Astrocyte (in vitro differentiated cells and primary cell): Measurements from ENCODE around the gene F10. TPM values are rescaled to one million over a fixed set of nuclear protein-coding genes. Genes with fewer than 3 reads are reported as not detected.
A peak's percentile ranks its signal among the peaks of the same experiment; 100 is the strongest.

ENCODE experiments used
- DNase-seq: peaks from one replicate; pipeline ENCODE4 v3.0.0-alpha.2; 2010; ENCODE audit warnings: low read depth
- FAIRE-seq: peaks from 2 replicates; lab custom pipeline; 2011; peaks lifted over from hg19 to GRCh38; lab: Jason Lieb, UNC
- H2AFZ ChIP-seq: 2 replicates; pipeline ENCODE4 v1.6.0; 2012; ENCODE audit warnings: low read depth, low read length, inconsistent platforms
- H3K27ac ChIP-seq: 2 replicates; pipeline ENCODE4 v1.5.1; 2011; ENCODE audit warnings: low read depth, low read length, inconsistent platforms
- H3K27me3 ChIP-seq: 2 replicates; pipeline ENCODE4 v1.6.0; 2011; ENCODE audit warnings: low read length, inconsistent platforms; ENCODE audit not compliant: insufficient read depth
- H3K36me3 ChIP-seq: 2 replicates; pipeline ENCODE4 v1.5.1; 2011; ENCODE audit warnings: low read length, inconsistent platforms; ENCODE audit not compliant: insufficient read depth
- H3K4me1 ChIP-seq: 2 replicates; pipeline ENCODE4 v1.5.1; 2011; ENCODE audit warnings: low read length, inconsistent platforms; ENCODE audit not compliant: insufficient read depth
- H3K4me2 ChIP-seq: 2 replicates; pipeline ENCODE4 v1.6.0; 2012; ENCODE audit warnings: low read length, inconsistent platforms
- H3K4me3 ChIP-seq: 2 replicates; pipeline ENCODE4 v1.5.1; 2011; ENCODE audit warnings: low read depth, mild to moderate bottlenecking, low read length, inconsistent platforms; ENCODE audit not compliant: insufficient read depth
- H3K79me2 ChIP-seq: 2 replicates; pipeline ENCODE4 v1.6.0; 2012; ENCODE audit warnings: mild to moderate bottlenecking, low read length, inconsistent platforms; ENCODE audit not compliant: insufficient read depth
- H3K9ac ChIP-seq: 2 replicates; pipeline ENCODE4 v1.6.0; 2012; ENCODE audit warnings: mild to moderate bottlenecking, low read length, inconsistent platforms
- H3K9me3 ChIP-seq: 2 replicates; pipeline ENCODE4 v1.5.1; 2012; ENCODE audit warnings: low read depth, mild to moderate bottlenecking, low read length, inconsistent platforms; ENCODE audit not compliant: insufficient read depth
- H4K20me1 ChIP-seq: 2 replicates; pipeline ENCODE4 v1.6.0; 2012; ENCODE audit warnings: low read length, inconsistent platforms; ENCODE audit not compliant: insufficient read depth
- H3K27ac Mint-ChIP-seq: one replicate; pipeline ENCODE4 v1.8.0; 2021; ENCODE audit warnings: mild to moderate bottlenecking, mixed read lengths; ENCODE audit not compliant: unreplicated experiment
- H3K27me3 Mint-ChIP-seq: one replicate; pipeline ENCODE4 v1.8.0; 2021; ENCODE audit warnings: low read depth, mixed read lengths; ENCODE audit not compliant: unreplicated experiment
- H3K36me3 Mint-ChIP-seq: one replicate; pipeline ENCODE4 v1.8.0; 2021; ENCODE audit warnings: low read depth, mixed read lengths; ENCODE audit not compliant: unreplicated experiment
- H3K4me1 Mint-ChIP-seq: one replicate; pipeline ENCODE4 v1.8.0; 2021; ENCODE audit warnings: low read depth, mixed read lengths; ENCODE audit not compliant: unreplicated experiment
- H3K4me3 Mint-ChIP-seq: one replicate; pipeline ENCODE4 v1.8.0; 2021; ENCODE audit warnings: mild to moderate bottlenecking, moderate library complexity, mixed read lengths; ENCODE audit not compliant: unreplicated experiment
- H3K9me3 Mint-ChIP-seq: one replicate; pipeline ENCODE4 v1.8.0; 2021; ENCODE audit warnings: mild to moderate bottlenecking, mixed read lengths; ENCODE audit not compliant: unreplicated experiment
- EZH2 ChIP-seq: IDR thresholded peaks from 2 replicates; pipeline ENCODE4 v1.6.1; 2012; ENCODE audit warnings: mild to moderate bottlenecking, low read length, inconsistent platforms; ENCODE audit not compliant: insufficient read depth
- total RNA-seq: library from RNA; stranded (reverse); gene quantifications from 2 replicates; pipeline ENCODE4 v1.2.1, GENCODE V29; 2021
- TF ChIP-seq, protein P1 (sequence below): IDR thresholded peaks from 2 replicates; pipeline ENCODE4 v1.5.1; 2011; ENCODE audit warnings: low read depth, mild to moderate bottlenecking, inconsistent platforms, low read length, moderate library complexity; ENCODE audit not compliant: insufficient read depth

The F10 gene
- total RNA-seq, 1 donor from 2014 or later: 0.45 TPM

DNA sequence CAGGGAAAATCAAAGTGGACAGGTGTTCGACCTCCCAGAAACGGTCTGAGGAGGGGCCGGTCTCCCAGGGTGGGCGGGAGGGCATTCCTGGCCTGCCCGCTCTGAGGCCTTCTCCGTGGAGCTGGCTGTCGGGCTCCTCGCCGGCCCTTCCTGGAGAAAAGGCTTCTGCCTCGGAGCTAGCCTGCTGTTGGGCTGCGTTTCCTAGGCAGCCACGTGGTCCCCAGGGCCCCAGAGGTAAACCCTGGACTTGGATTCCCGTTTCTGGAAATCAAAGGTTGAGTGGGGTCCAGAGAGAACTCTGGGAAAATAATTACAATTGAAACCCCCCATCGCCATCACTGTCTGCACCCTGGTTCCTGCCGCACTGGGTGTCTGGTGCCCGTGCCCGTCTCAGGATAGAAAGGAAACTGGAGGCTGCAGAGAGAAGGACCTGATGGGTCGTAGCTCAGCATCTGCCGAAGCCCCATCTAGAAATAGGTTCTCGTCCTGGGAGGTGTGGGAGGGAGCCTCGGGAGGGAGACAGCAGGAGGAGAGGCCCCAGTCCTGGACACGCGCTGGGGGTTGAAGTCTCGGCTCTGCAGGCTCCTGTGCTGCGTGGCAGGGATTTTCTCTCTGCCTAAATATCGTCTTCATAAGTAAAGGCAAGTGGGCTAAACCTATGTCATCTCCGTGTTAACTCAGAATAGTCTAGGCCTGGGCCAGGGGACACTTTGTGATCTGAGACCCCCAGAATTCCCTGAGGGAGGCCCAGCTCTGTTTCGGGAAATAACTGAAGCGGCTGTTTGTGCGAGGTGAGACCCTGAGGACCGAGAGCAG lies 28.2 kb downstream of the F10 start:
- H3K27me3 Mint-ChIP-seq: peaks cover 37% of the 10 kb centered on the region
- no peak overlapping the region for H3K9ac ChIP-seq
- H3K36me3 Mint-ChIP-seq: peaks cover 4% of the 10 kb centered on the region
- H3K27ac ChIP-seq: no peak overlapping the region
- no peak overlapping the region for H2AFZ ChIP-seq
- DNase-seq: no peak
- peak overlapping the region; percentile 26 for H3K27ac Mint-ChIP-seq
- no peak for FAIRE-seq
- H3K27me3 ChIP-seq: no peaks in the 10 kb centered on the region
- no peak overlapping the region for H3K4me2 ChIP-seq
- TF ChIP-seq, protein P1, sequence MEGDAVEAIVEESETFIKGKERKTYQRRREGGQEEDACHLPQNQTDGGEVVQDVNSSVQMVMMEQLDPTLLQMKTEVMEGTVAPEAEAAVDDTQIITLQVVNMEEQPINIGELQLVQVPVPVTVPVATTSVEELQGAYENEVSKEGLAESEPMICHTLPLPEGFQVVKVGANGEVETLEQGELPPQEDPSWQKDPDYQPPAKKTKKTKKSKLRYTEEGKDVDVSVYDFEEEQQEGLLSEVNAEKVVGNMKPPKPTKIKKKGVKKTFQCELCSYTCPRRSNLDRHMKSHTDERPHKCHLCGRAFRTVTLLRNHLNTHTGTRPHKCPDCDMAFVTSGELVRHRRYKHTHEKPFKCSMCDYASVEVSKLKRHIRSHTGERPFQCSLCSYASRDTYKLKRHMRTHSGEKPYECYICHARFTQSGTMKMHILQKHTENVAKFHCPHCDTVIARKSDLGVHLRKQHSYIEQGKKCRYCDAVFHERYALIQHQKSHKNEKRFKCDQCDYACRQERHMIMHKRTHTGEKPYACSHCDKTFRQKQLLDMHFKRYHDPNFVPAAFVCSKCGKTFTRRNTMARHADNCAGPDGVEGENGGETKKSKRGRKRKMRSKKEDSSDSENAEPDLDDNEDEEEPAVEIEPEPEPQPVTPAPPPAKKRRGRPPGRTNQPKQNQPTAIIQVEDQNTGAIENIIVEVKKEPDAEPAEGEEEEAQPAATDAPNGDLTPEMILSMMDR: no peak
- TF ChIP-seq EZH2: no peak
- H3K9me3 Mint-ChIP-seq: peaks cover 8% of the 10 kb centered on the region
- peaks cover 9% of the 10 kb centered on the region for H3K4me1 Mint-ChIP-seq
- no peaks in the 10 kb centered on the region for H3K79me2 ChIP-seq
- no peak overlapping the region for H3K4me3 Mint-ChIP-seq
- H3K4me1 ChIP-seq: peaks cover 10% of the 10 kb centered on the region
- H3K9me3 ChIP-seq: no peaks in the 10 kb centered on the region
- H4K20me1 ChIP-seq: no peaks in the 10 kb centered on the region
- no peak overlapping the region for H3K4me3 ChIP-seq
- no peaks in the 10 kb centered on the region for H3K36me3 ChIP-seq

DNA sequence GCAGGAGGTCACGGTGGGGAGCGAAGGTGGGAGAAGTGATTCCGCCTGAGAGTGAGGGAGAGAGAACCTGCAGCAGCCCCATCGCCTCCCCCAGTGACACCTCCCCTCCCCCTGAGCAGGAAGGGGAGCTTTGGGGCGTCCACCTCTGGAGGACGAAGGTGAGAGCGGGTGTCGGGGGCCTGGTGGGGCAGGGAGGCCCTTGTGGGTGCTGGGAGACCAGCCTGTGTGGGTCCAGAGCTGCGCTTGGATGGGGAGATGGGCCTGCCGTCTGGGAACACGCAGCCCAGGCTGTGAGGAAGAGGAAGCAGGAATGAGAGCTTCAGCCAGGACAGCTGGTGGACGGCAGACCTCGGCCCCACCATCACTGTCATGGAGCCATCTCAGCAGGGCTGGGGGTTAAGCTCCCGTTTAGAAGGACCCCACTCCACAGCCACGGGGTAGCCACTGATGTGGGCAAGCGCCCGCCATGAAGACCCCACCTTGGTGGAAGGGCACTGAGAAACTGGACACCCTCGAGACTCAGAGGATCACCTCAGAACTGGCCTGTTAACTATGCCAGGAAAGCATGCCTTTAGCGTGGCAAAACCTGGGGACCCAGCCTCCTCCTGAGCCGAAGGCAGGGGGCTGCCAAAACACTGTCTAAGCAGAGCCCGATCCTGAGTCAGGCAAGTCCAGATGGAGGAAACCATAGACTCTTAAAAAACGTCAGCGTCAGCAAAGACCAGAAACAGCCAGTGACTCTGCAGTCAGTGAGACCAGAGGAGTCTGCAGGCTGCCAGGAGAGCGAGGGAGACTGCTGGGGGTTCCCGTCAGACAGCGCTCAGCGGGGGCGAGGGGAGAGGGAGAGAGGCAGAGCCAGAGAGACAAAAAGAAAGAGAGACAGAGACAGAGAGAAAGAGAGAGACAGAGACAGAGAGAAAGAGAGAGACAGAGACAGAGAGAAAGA lies 29.4 kb downstream of the F10 start:
- H3K4me1 Mint-ChIP-seq: peaks cover 9% of the 10 kb centered on the region
- H3K4me3 Mint-ChIP-seq: peak overlapping the region; percentile 64
- no peak for TF ChIP-seq EZH2
- TF ChIP-seq, protein P1: no peak
- DNase-seq: peak; percentile 54
- Histone ChIP-seq H3K4me2 (peak overlapping the region; percentile 89), H3K9ac (peak overlapping the region; percentile 77), H3K79me2 (no peaks in the 10 kb centered on the region), H4K20me1 (no peaks in the 10 kb centered on the region), H3K27me3 (no peaks in the 10 kb centered on the region), H3K4me3 (peak overlapping the region; percentile 39), H3K36me3 (no peaks in the 10 kb centered on the region), H3K4me1 (peaks cover 10% of the 10 kb centered on the region), H3K9me3 (no peaks in the 10 kb centered on the region), H3K27ac (no peak overlapping the region), H2AFZ (peak overlapping the region; percentile 62)
- no peak for FAIRE-seq
- peaks cover 8% of the 10 kb centered on the region for H3K9me3 Mint-ChIP-seq
- peaks cover 30% of the 10 kb centered on the region for H3K27me3 Mint-ChIP-seq
- H3K36me3 Mint-ChIP-seq: peaks cover 4% of the 10 kb centered on the region
- no peak overlapping the region for H3K27ac Mint-ChIP-seq
